GM21576 (cell line): ENCODE results near the gene TUBB6.

Experiments
- ATAC-seq: cut with Tn5 transposase; IDR thresholded peaks from one replicate; pipeline ENCODE4 v1.9.1; 2021; ENCODE audit warnings: mild to moderate bottlenecking, moderate library complexity; ENCODE audit not compliant: unreplicated experiment

Gene TUBB6

GRCh38 chr18:12307701-12308385 is at the start of gene TUBB6:
Gene TUBB6, plus strand, starts transcription at chr18:12308241. Its CDS starts 52 bp downstream, at chr18:12308293.
- ATAC-seq: peak; percentile 49

- ATAC-seq: no peak
These were observed 49.0 kb upstream of the TUBB6 start for GRCh38 chr18:12258719-12259705.

- ATAC-seq: no peak
These were observed 45.3 kb upstream of the TUBB6 start for GRCh38 chr18:12262748-12263147.

GRCh38 chr18:12264864-12265263 is 43.2 kb upstream of the TUBB6 start:
- no peak for ATAC-seq

GRCh38 chr18:12271376-12272235 is 36.4 kb upstream of the TUBB6 start:
- ATAC-seq: peak; percentile 55

GRCh38 chr18:12274793-12275192 is 33.2 kb upstream of the TUBB6 start:
- no peak for ATAC-seq

GRCh38 chr18:12276736-12277554 is 31.1 kb upstream of the TUBB6 start:
- no peak for ATAC-seq

GRCh38 chr18:12278215-12278671 is 29.8 kb upstream of the TUBB6 start:
- ATAC-seq: no peak

GRCh38 chr18:12278741-12279682 is 29.0 kb upstream of the TUBB6 start:
- ATAC-seq: no peak

- ATAC-seq: no peak
These were observed 28.1 kb upstream of the TUBB6 start for GRCh38 chr18:12279781-12280531.

GRCh38 chr18:12281861-12282260 is 26.2 kb upstream of the TUBB6 start:
- ATAC-seq: no peak

- no peak for ATAC-seq
These were observed 25.5 kb upstream of the TUBB6 start for GRCh38 chr18:12282442-12283039.

GRCh38 chr18:12283256-12283655 is 24.8 kb upstream of the TUBB6 start:
- ATAC-seq: no peak

GRCh38 chr18:12283666-12284065 is 24.4 kb upstream of the TUBB6 start:
- no peak for ATAC-seq

- no peak for ATAC-seq
These were observed 20.8 kb upstream of the TUBB6 start for GRCh38 chr18:12287131-12287681.

GRCh38 chr18:12287684-12288402 is 20.2 kb upstream of the TUBB6 start:
- no peak for ATAC-seq

GRCh38 chr18:12288403-12288755 is 19.7 kb upstream of the TUBB6 start:
- ATAC-seq: no peak
